GM23338 (cell line): ENCODE measurements around the gene CXCL10. TPM values are rescaled to one million over a fixed set of nuclear protein-coding genes. Genes with fewer than 3 reads are reported as not detected.

ENCODE experiments used
- ATAC-seq: fragments of 200-7000 bp; cut with Tn5 transposase; 3 replicates; pipeline ENCODE4 v1.9.1; 2020
- DNase-seq: peaks from one replicate; pipeline ENCODE4 v3.0.0-alpha.2; 2015; ENCODE audit warnings: low spot score
- H2AFZ ChIP-seq: fragments of 200-600 bp; sonication (generic); 2 replicates; pipeline ENCODE4 v1.8.0; 2016; ENCODE audit warnings: antibody characterized with exemption, mild to moderate bottlenecking, moderate library complexity
- H3F3A ChIP-seq: fragments of 200-600 bp; sonication (generic); replicated peaks from 2 replicates; pipeline ENCODE4 v1.8.0; 2017; ENCODE audit warnings: antibody characterized with exemption, mixed run types, low read depth
- H3K27ac ChIP-seq: fragments of 200-600 bp; sonication (generic); 2 replicates; pipeline ENCODE4 v1.6.1; 2016; ENCODE audit warnings: low read depth
- H3K27me3 ChIP-seq: fragments of 200-600 bp; sonication (generic); 2 replicates; pipeline ENCODE4 v1.8.0; 2016; ENCODE audit warnings: mild to moderate bottlenecking, mixed run types, moderate library complexity; ENCODE audit not compliant: insufficient read depth
- H3K36me3 ChIP-seq: fragments of 200-600 bp; sonication (generic); 2 replicates; pipeline ENCODE4 v1.8.0; 2016; ENCODE audit warnings: mild to moderate bottlenecking; ENCODE audit not compliant: insufficient read depth
- H3K4me1 ChIP-seq: fragments of 200-600 bp; sonication (generic); 2 replicates; pipeline ENCODE4 v1.8.0; 2016; ENCODE audit warnings: mild to moderate bottlenecking, moderate library complexity; ENCODE audit not compliant: insufficient read depth
- H3K4me2 ChIP-seq: fragments of 200-600 bp; sonication (generic); 2 replicates; pipeline ENCODE4 v1.7.1; 2017; ENCODE audit warnings: mixed run types
- H3K4me3 ChIP-seq: fragments of 200-600 bp; sonication (generic); 2 replicates; pipeline ENCODE4 v1.6.1; 2016; ENCODE audit warnings: mixed run types
- H3K79me2 ChIP-seq: fragments of 200-600 bp; sonication (generic); replicated peaks from 2 replicates; pipeline ENCODE4 v1.8.0; 2017; ENCODE audit warnings: mild to moderate bottlenecking; ENCODE audit not compliant: insufficient read depth
- H3K9me2 ChIP-seq: fragments of 200-600 bp; sonication (generic); 2 replicates; pipeline ENCODE4 v1.8.0; 2017; ENCODE audit not compliant: insufficient read depth
- H4K20me1 ChIP-seq: fragments of 200-600 bp; sonication (generic); replicated peaks from 2 replicates; pipeline ENCODE4 v1.8.0; 2017; ENCODE audit warnings: mild to moderate bottlenecking; ENCODE audit not compliant: insufficient read depth
- H3K27ac Mint-ChIP-seq: 2 replicates; pipeline ENCODE4 v1.8.0; 2020; ENCODE audit warnings: inconsistent platforms, mild to moderate bottlenecking, moderate library complexity, mixed read lengths
- H3K27me3 Mint-ChIP-seq: 3 replicates; pipeline ENCODE4 v1.8.0; 2022; ENCODE audit warnings: low read depth, mild to moderate bottlenecking, moderate library complexity, mixed read lengths, inconsistent platforms; ENCODE audit not compliant: insufficient read depth, poor library complexity
- H3K36me3 Mint-ChIP-seq: 3 replicates; pipeline ENCODE4 v1.8.0; 2021; ENCODE audit warnings: low read depth, mild to moderate bottlenecking, inconsistent platforms, moderate library complexity, mixed read lengths
- H3K4me1 Mint-ChIP-seq: 3 replicates; pipeline ENCODE4 v1.8.0; 2020; ENCODE audit warnings: mild to moderate bottlenecking, inconsistent platforms, mixed read lengths
- H3K4me3 Mint-ChIP-seq: 3 replicates; pipeline ENCODE4 v1.8.0; 2021; ENCODE audit warnings: moderate library complexity, mild to moderate bottlenecking, inconsistent platforms, mixed read lengths
- H3K9me3 Mint-ChIP-seq: 3 replicates; pipeline ENCODE4 v1.8.0; 2020; ENCODE audit warnings: moderate library complexity, mild to moderate bottlenecking, inconsistent platforms, mixed read lengths
- CREB1 ChIP-seq: fragments of 250-450 bp; sonication (Bioruptor Pico); IDR thresholded peaks from 2 replicates; pipeline ENCODE4 v1.5.0; 2020; ENCODE audit warnings: low read depth, mild to moderate bottlenecking, moderate library complexity
- ETS1 ChIP-seq: IDR thresholded peaks from 2 replicates; pipeline ENCODE4 v1.6.1; 2016; ENCODE audit warnings: antibody characterized with exemption
- EZH2 ChIP-seq: fragments of 200-600 bp; sonication (generic); IDR thresholded peaks from one replicate; pipeline ENCODE4 v1.8.0; 2017; ENCODE audit warnings: antibody characterized with exemption, mild to moderate bottlenecking, low read depth; ENCODE audit not compliant: unreplicated experiment
- EZH2phosphoT487 ChIP-seq: fragments of 200-600 bp; sonication (generic); IDR thresholded peaks from one replicate; pipeline ENCODE4 v1.8.1; 2018; ENCODE audit warnings: antibody characterized with exemption; ENCODE audit not compliant: unreplicated experiment
- JUNB ChIP-seq: IDR thresholded peaks from one replicate; pipeline ENCODE4 v1.6.1; 2016; ENCODE audit warnings: antibody characterized with exemption; ENCODE audit not compliant: unreplicated experiment
- NANOG ChIP-seq: IDR thresholded peaks from 2 replicates; pipeline ENCODE4 v1.6.1; 2016; ENCODE audit warnings: antibody characterized with exemption, borderline replicate concordance
- POLR2AphosphoS5 ChIP-seq: IDR thresholded peaks from 2 replicates; pipeline ENCODE4 v1.6.1; 2016; ENCODE audit warnings: antibody characterized with exemption, low read depth
- STAT1 ChIP-seq: IDR thresholded peaks from one replicate; pipeline ENCODE4 v1.6.1; 2016; ENCODE audit warnings: antibody characterized with exemption; ENCODE audit not compliant: unreplicated experiment
- ZNF114 ChIP-seq: fragments of 250-450 bp; sonication (Bioruptor Pico); IDR thresholded peaks from 2 replicates; pipeline ENCODE4 v1.5.0; 2020; ENCODE audit warnings: mild to moderate bottlenecking, moderate library complexity
- ZNF331 ChIP-seq: fragments of 250-450 bp; sonication (Bioruptor Pico); IDR thresholded peaks from 2 replicates; pipeline ENCODE4 v1.5.0; 2020; ENCODE audit warnings: low read depth, mild to moderate bottlenecking, moderate library complexity
- ZNF462 ChIP-seq: fragments of 250-450 bp; sonication (Bioruptor Pico); IDR thresholded peaks from 2 replicates; pipeline ENCODE4 v1.5.0; 2020; ENCODE audit warnings: mild to moderate bottlenecking, moderate library complexity
- polyA plus RNA-seq: library from polyadenylated mRNA; unstranded; fragments of >200 nt; fragmentation: Nextera tagmentation; extraction: Ambion mirVana; gene quantifications from 2 replicates; pipeline ENCODE4 v1.2.1, GENCODE V29; 2016
- total RNA-seq: library from RNA; depleted of rRNA; stranded (reverse); fragments of >200 nt; shearing (Covaris generic); gene quantifications from 2 replicates; pipeline ENCODE4 v1.2.3, GENCODE V29; 2014

CXCL10 gene
- total and polyA plus RNA-seq, 2 experiments from 2014 or later = not detected

GRCh38 chr4:76017056-76017686 is 6.1 kb downstream of the CXCL10 start:
- H3K27me3 Mint-ChIP-seq = peaks cover 3% of the 10 kb centered on the region
- no peaks in the 10 kb centered on the region for H3K79me2 ChIP-seq
- H3K4me3 Mint-ChIP-seq = no peak overlapping the region
- no peaks in the 10 kb centered on the region for H3K36me3 Mint-ChIP-seq
- H3K4me2 ChIP-seq = no peak overlapping the region
- no peaks in the 10 kb centered on the region for H3K9me3 Mint-ChIP-seq
- H4K20me1 ChIP-seq = no peaks in the 10 kb centered on the region
- no peak for ATAC-seq
- H3K4me3 ChIP-seq = no peak overlapping the region
- H3K9me2 ChIP-seq = no peaks in the 10 kb centered on the region
- H3K4me1 Mint-ChIP-seq = peaks cover 16% of the 10 kb centered on the region
- no peaks in the 10 kb centered on the region for H3K27me3 ChIP-seq
- H3K4me1 ChIP-seq = peaks cover 10% of the 10 kb centered on the region
- no peak for DNase-seq
- no peak overlapping the region for H2AFZ ChIP-seq
- TF ChIP-seq JUNB (no peak), EZH2phosphoT487 (no peak)
- H3K27ac ChIP-seq = no peak overlapping the region
- H3F3A ChIP-seq = no peaks in the 10 kb centered on the region
- no peak overlapping the region for H3K27ac Mint-ChIP-seq
- no peaks in the 10 kb centered on the region for H3K36me3 ChIP-seq

- no peaks in the 10 kb centered on the region for H4K20me1 ChIP-seq
- H3K4me3 ChIP-seq = no peak overlapping the region
- peaks cover 16% of the 10 kb centered on the region for H3K4me1 ChIP-seq
- no peaks in the 10 kb centered on the region for H3K9me3 Mint-ChIP-seq
- H3K9me2 ChIP-seq = no peaks in the 10 kb centered on the region
- H2AFZ ChIP-seq = peak overlapping the region; percentile 66; the same call in 1 of the 2 replicates
- no peaks in the 10 kb centered on the region for H3F3A ChIP-seq
- no peaks in the 10 kb centered on the region for H3K79me2 ChIP-seq
- no peak overlapping the region for H3K4me3 Mint-ChIP-seq
- no peaks in the 10 kb centered on the region for H3K36me3 Mint-ChIP-seq
- no peak overlapping the region for H3K4me2 ChIP-seq
- H3K27ac Mint-ChIP-seq = peak overlapping the region; percentile 91
- H3K27me3 ChIP-seq = no peaks in the 10 kb centered on the region
- peak; percentile 8 for DNase-seq
- peaks cover 3% of the 10 kb centered on the region for H3K27me3 Mint-ChIP-seq
- H3K36me3 ChIP-seq = no peaks in the 10 kb centered on the region
- no peak overlapping the region for H3K27ac ChIP-seq
- H3K4me1 Mint-ChIP-seq = peaks cover 24% of the 10 kb centered on the region
- ATAC-seq = peak; percentile 61
- TF ChIP-seq STAT1 = no peak
- no peak for TF ChIP-seq NANOG
- TF ChIP-seq JUNB = no peak
- no peak for TF ChIP-seq ZNF462 (CRISPR knock-in tag)
- TF ChIP-seq CREB1 (CRISPR knock-in tag) = no peak
- no peak for TF ChIP-seq POLR2AphosphoS5
- no peak for TF ChIP-seq ZNF114 (CRISPR knock-in tag)
- TF ChIP-seq ETS1 = no peak
- no peak for TF ChIP-seq EZH2
- TF ChIP-seq ZNF331 (CRISPR knock-in tag) = no peak
- TF ChIP-seq EZH2phosphoT487 = no peak
These were observed 6.9 kb downstream of the CXCL10 start for GRCh38 chr4:76016393-76016792.
